ENCODE results near the gene NCF4.

Gene NCF4

DNA sequence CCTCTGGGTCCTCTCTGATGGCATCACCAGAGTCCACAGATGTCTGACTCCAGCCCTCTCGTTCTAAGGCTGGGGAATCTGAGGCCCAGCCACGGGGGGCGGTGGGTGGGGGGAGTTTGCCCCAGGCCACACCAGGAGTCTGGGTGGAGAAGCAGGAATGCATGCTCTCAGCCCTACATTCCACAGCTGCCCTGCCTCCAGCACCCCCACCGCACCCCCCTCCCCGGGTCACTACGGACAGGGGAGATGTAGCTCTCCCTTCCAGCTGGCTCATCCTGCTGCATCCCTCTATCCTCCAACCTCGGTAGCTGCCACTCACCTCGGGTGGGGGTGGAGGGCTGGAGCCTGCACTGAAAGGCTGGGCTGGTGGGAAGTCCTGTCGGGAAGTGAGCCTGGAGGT, 41.7 kb upstream of the NCF4 start:
- TF ChIP-seq ZNF366 (tag by site-specific recombination; conservative IDR thresholded peaks at IDR 0.05), result no peak
- no peak for TF ChIP-seq ZNF610 (tag by site-specific recombination; IDR thresholded peaks at IDR 0.05; ENCODE audit: borderline replicate concordance)
- TF ChIP-seq ZNF350 (tag by site-specific recombination; IDR thresholded peaks at IDR 0.05), result no peak
- no peak for TF ChIP-seq GLI2 (tag by site-specific recombination; IDR thresholded peaks at IDR 0.05; ENCODE audit: borderline replicate concordance, low read depth)
- TF ChIP-seq ZNF114 (tag by site-specific recombination; IDR thresholded peaks at IDR 0.05), result no peak
- no peak for TF ChIP-seq ZNF211 (tag by site-specific recombination; IDR thresholded peaks at IDR 0.05; ENCODE audit: low read depth)
- TF ChIP-seq, protein P1, sequence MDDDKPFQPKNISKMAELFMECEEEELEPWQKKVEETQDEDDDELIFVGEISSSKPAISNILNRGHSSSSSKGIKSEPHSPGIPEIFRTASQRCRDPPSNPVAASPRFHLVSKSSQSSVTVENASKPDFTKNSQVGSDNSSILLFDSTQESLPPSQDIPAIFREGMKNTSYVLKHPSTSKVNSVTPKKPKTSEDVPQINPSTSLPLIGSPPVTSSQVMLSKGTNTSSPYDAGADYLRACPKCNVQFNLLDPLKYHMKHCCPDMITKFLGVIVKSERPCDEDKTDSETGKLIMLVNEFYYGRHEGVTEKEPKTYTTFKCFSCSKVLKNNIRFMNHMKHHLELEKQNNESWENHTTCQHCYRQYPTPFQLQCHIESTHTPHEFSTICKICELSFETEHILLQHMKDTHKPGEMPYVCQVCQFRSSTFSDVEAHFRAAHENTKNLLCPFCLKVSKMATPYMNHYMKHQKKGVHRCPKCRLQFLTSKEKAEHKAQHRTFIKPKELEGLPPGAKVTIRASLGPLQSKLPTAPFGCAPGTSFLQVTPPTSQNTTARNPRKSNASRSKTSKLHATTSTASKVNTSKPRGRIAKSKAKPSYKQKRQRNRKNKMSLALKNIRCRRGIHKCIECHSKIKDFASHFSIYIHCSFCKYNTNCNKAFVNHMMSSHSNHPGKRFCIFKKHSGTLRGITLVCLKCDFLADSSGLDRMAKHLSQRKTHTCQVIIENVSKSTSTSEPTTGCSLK (tag by site-specific recombination; IDR thresholded peaks at IDR 0.05), result no peak
- TF ChIP-seq, protein P2, sequence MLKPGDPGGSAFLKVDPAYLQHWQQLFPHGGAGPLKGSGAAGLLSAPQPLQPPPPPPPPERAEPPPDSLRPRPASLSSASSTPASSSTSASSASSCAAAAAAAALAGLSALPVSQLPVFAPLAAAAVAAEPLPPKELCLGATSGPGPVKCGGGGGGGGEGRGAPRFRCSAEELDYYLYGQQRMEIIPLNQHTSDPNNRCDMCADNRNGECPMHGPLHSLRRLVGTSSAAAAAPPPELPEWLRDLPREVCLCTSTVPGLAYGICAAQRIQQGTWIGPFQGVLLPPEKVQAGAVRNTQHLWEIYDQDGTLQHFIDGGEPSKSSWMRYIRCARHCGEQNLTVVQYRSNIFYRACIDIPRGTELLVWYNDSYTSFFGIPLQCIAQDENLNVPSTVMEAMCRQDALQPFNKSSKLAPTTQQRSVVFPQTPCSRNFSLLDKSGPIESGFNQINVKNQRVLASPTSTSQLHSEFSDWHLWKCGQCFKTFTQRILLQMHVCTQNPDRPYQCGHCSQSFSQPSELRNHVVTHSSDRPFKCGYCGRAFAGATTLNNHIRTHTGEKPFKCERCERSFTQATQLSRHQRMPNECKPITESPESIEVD (tag by site-specific recombination; IDR thresholded peaks at IDR 0.05), result no peak
- TF ChIP-seq, protein P3, sequence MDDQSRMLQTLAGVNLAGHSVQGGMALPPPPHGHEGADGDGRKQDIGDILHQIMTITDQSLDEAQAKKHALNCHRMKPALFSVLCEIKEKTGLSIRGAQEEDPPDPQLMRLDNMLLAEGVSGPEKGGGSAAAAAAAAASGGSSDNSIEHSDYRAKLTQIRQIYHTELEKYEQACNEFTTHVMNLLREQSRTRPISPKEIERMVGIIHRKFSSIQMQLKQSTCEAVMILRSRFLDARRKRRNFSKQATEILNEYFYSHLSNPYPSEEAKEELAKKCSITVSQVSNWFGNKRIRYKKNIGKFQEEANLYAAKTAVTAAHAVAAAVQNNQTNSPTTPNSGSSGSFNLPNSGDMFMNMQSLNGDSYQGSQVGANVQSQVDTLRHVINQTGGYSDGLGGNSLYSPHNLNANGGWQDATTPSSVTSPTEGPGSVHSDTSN (CRISPR knock-in tag; IDR thresholded peaks at IDR 0.05), result no peak
- no peak for TF ChIP-seq ZNF629 (tag by site-specific recombination; IDR thresholded peaks at IDR 0.05)
- H3K9me3 ChIP-seq (ENCODE audit: control insufficient read depth, insufficient read depth, low read depth, low read length), result no peaks in the 10 kb centered on the region
- no peak overlapping the region for H3K4me3 ChIP-seq (ENCODE audit: low read depth, low read length)
- POLR2A ChIA-PET, result no interaction called here
- peaks cover 12% of the 10 kb centered on the region for H3K4me1 ChIP-seq (ENCODE audit: control insufficient read depth, insufficient read depth, low read length)
- H3K27ac ChIP-seq (ENCODE audit: extremely low read depth, low read depth, low read length), result no peak overlapping the region
- H3K36me3 ChIP-seq (ENCODE audit: control insufficient read depth in 2 of 2, insufficient read depth in 1 of 2, low read length in 2 of 2), result no peaks in the 10 kb centered on the region
- CTCF ChIA-PET, result interaction anchor here (1.1 to 2.2 kb wide), 4 partner anchors 34 to 37 kb away, joined by 3 to 18 read pairs (median 10); no protein-coding TSS in a partner anchor

DNA sequence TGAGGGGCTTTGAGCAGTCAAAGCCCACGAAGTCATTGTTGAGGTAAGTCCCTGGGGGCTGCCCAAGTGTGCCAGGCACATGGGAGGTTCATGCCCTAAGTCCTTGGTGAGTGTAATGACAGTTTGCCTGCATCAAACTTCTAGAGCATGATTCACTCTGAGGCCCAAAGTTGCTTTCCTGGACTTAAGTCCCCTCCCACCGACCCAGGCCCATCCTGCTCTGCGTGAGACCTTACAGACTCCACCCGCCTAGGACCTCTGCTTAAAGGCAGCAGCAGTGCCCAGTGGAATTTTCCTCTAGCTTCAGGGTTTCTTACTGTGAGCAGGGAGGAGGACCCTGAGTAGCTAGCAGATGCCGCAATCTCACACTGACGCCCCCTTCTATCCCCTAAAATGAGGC, 38.2 kb upstream of the NCF4 start:
- no peaks in the 10 kb centered on the region for H3K9me3 ChIP-seq (ENCODE audit: control insufficient read depth, insufficient read depth, low read depth, low read length)
- H3K36me3 ChIP-seq (ENCODE audit: control insufficient read depth in 2 of 2, insufficient read depth in 1 of 2, low read length in 2 of 2), result no peaks in the 10 kb centered on the region
- no peak overlapping the region for H3K4me3 ChIP-seq (ENCODE audit: low read depth, low read length)
- ChIA-PET POLR2A (interaction anchor here (0.6 kb wide), 3 partner anchors 314 to 618 kb away, joined by 3 to 4 read pairs (median 3); no protein-coding TSS in a partner anchor), CTCF (interaction anchor here (0.9 to 1.8 kb wide), 2 partner anchors 34 to 377 kb away, joined by 3 to 7 read pairs; no protein-coding TSS in a partner anchor)
- no peaks in the 10 kb centered on the region for H3K4me1 ChIP-seq (ENCODE audit: control insufficient read depth, insufficient read depth, low read length)
- H3K27ac ChIP-seq (ENCODE audit: extremely low read depth, low read depth, low read length), result no peak overlapping the region
- no peak for TF ChIP-seq BCL11A (tag by site-specific recombination; IDR thresholded peaks at IDR 0.05; ENCODE audit: low read depth)
- no peak for TF ChIP-seq ZNF561 (tag by site-specific recombination; IDR thresholded peaks at IDR 0.05; ENCODE audit: borderline replicate concordance)
- TF ChIP-seq, protein P3 (CRISPR knock-in tag; IDR thresholded peaks at IDR 0.05), result no peak
- no peak for TF ChIP-seq ZFP41 (tag by site-specific recombination; IDR thresholded peaks at IDR 0.05; ENCODE audit: borderline replicate concordance)
- TF ChIP-seq, protein P4, sequence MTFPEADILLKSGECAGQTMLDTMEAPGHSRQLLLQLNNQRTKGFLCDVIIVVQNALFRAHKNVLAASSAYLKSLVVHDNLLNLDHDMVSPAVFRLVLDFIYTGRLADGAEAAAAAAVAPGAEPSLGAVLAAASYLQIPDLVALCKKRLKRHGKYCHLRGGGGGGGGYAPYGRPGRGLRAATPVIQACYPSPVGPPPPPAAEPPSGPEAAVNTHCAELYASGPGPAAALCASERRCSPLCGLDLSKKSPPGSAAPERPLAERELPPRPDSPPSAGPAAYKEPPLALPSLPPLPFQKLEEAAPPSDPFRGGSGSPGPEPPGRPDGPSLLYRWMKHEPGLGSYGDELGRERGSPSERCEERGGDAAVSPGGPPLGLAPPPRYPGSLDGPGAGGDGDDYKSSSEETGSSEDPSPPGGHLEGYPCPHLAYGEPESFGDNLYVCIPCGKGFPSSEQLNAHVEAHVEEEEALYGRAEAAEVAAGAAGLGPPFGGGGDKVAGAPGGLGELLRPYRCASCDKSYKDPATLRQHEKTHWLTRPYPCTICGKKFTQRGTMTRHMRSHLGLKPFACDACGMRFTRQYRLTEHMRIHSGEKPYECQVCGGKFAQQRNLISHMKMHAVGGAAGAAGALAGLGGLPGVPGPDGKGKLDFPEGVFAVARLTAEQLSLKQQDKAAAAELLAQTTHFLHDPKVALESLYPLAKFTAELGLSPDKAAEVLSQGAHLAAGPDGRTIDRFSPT (tag by site-specific recombination; IDR thresholded peaks at IDR 0.05), result no peak
- TF ChIP-seq, protein P5, sequence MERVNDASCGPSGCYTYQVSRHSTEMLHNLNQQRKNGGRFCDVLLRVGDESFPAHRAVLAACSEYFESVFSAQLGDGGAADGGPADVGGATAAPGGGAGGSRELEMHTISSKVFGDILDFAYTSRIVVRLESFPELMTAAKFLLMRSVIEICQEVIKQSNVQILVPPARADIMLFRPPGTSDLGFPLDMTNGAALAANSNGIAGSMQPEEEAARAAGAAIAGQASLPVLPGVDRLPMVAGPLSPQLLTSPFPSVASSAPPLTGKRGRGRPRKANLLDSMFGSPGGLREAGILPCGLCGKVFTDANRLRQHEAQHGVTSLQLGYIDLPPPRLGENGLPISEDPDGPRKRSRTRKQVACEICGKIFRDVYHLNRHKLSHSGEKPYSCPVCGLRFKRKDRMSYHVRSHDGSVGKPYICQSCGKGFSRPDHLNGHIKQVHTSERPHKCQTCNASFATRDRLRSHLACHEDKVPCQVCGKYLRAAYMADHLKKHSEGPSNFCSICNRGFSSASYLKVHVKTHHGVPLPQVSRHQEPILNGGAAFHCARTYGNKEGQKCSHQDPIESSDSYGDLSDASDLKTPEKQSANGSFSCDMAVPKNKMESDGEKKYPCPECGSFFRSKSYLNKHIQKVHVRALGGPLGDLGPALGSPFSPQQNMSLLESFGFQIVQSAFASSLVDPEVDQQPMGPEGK (tag by site-specific recombination; IDR thresholded peaks at IDR 0.05), result no peak
- TF ChIP-seq, protein P6, sequence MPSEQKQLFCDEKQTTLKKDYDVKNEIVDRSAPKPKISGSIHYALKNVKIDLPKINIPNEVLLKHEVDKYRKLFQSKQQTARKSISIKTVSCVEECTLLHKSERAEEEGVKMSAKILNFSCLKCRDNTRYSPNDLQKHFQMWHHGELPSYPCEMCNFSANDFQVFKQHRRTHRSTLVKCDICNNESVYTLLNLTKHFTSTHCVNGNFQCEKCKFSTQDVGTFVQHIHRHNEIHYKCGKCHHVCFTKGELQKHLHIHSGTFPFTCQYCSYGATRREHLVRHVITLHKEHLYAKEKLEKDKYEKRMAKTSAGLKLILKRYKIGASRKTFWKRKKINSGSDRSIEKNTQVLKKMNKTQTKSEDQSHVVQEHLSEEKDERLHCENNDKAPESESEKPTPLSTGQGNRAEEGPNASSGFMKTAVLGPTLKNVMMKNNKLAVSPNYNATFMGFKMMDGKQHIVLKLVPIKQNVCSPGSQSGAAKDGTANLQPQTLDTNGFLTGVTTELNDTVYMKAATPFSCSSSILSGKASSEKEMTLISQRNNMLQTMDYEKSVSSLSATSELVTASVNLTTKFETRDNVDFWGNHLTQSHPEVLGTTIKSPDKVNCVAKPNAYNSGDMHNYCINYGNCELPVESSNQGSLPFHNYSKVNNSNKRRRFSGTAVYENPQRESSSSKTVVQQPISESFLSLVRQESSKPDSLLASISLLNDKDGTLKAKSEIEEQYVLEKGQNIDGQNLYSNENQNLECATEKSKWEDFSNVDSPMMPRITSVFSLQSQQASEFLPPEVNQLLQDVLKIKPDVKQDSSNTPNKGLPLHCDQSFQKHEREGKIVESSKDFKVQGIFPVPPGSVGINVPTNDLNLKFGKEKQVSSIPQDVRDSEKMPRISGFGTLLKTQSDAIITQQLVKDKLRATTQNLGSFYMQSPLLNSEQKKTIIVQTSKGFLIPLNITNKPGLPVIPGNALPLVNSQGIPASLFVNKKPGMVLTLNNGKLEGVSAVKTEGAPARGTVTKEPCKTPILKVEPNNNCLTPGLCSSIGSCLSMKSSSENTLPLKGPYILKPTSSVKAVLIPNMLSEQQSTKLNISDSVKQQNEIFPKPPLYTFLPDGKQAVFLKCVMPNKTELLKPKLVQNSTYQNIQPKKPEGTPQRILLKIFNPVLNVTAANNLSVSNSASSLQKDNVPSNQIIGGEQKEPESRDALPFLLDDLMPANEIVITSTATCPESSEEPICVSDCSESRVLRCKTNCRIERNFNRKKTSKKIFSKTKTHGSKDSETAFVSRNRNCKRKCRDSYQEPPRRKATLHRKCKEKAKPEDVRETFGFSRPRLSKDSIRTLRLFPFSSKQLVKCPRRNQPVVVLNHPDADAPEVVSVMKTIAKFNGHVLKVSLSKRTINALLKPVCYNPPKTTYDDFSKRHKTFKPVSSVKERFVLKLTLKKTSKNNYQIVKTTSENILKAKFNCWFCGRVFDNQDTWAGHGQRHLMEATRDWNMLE (tag by site-specific recombination; conservative IDR thresholded peaks at IDR 0.05; ENCODE audit: low read depth), result no peak
- TF ChIP-seq GLIS1 (tag by site-specific recombination; IDR thresholded peaks at IDR 0.05), result no peak
- no peak for TF ChIP-seq ZNF629 (tag by site-specific recombination; IDR thresholded peaks at IDR 0.05)
- no peak for TF ChIP-seq ZNF473 (tag by site-specific recombination; IDR thresholded peaks at IDR 0.05)

All from HEK293 (cell line).